ENCODE results near the gene KHSRP. TPM values are rescaled to one million over a fixed set of nuclear protein-coding genes. Genes with fewer than 3 reads are reported as not detected.
A peak's percentile ranks its signal among the peaks of the same experiment; 100 is the strongest.

The KHSRP gene
- total and polyA plus RNA-seq, 11 donors = 53.9 to 122 (median 89.3) TPM

DNA sequence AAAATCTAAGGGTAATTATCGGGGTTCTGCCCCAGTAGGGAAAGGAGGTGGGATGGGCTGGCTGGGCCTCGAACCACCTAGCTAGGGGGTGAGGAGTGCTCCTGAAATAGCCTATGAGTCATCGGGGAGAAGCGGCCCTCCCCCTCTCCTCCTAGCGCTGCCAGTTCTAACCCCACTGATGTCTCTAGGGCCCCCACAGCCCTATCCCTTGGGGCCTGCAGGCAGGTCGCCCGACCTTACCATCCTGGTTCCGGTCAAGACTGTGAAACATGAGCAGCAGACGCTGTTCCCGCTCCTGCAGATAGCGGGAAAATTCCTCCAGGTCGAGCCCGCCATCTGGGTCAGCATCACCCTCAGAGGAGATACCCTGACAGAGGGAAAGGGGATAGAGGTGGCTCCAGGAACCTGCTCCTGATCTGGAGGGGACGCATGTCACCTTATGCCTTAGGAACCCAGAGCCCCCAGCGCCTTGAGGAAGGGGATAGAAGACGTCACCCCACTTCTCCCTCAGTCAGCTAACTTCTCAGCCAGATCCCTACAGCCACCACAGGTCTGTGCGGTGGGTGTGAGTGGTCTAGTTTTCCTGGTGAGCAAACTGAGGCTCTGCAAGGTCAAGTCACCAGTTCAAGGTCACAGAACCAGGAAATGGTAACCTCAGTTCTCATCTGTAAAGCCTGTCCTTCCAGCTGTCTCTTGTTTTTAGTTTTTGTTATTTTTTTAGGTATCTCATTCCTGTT, 33.5 kb upstream of the KHSRP start:
- intact Hi-C loops (cut with DNase I) = no loop called here
- Histone ChIP-seq H3K27me3 (peaks cover 0 to 7% (median 0%) of the 10 kb centered on the region in 9 donors), H3K36me3 (peaks cover 3 to 29% (median 16%) of the 10 kb centered on the region in 9 donors), H3K4me1 (peaks cover 0 to 26% (median 8%) of the 10 kb centered on the region in 12 donors), H3K9me3 (peaks cover 0 to 21% (median 9%) of the 10 kb centered on the region in 12 donors), H3K27ac (peak overlapping the region in 2 of 12 donors; percentile 75 to 84), H3K4me3 (peak overlapping the region in 9 of 12 donors; percentile 69 to 89 (median 77))
- ATAC-seq = no peak
- DNase-seq = no peak
- 75 to 83% (median 79%) methylated on average over 15 to 17 of the region's 17 CpGs for WGBS, 4 donors
- TF ChIP-seq, protein P1, sequence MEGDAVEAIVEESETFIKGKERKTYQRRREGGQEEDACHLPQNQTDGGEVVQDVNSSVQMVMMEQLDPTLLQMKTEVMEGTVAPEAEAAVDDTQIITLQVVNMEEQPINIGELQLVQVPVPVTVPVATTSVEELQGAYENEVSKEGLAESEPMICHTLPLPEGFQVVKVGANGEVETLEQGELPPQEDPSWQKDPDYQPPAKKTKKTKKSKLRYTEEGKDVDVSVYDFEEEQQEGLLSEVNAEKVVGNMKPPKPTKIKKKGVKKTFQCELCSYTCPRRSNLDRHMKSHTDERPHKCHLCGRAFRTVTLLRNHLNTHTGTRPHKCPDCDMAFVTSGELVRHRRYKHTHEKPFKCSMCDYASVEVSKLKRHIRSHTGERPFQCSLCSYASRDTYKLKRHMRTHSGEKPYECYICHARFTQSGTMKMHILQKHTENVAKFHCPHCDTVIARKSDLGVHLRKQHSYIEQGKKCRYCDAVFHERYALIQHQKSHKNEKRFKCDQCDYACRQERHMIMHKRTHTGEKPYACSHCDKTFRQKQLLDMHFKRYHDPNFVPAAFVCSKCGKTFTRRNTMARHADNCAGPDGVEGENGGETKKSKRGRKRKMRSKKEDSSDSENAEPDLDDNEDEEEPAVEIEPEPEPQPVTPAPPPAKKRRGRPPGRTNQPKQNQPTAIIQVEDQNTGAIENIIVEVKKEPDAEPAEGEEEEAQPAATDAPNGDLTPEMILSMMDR (IDR thresholded peaks at IDR 0.05) = no peak
- no peak for TF ChIP-seq POLR2A (IDR thresholded peaks at IDR 0.05)

DNA sequence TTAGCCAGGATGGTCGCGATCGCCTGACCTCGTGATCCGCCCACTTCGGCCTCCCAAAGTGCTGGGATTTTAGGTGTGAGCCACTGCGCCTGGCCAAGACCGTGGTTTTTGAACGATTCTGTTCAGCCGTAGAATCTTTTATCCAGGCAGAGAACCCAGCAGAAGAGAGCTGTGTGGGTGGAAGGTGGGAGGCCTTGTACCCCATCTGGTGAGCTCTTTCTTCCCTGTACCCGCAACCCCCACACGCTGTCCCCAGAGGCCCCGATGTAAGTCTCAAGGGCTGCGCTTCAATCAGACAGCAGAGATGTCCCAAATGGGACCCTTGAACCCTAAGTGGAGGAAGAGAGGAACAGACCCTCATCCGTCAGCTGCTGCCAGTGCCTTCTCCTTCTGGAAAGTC, 31.3 kb upstream of the KHSRP start:
- ATAC-seq = no peak

DNA sequence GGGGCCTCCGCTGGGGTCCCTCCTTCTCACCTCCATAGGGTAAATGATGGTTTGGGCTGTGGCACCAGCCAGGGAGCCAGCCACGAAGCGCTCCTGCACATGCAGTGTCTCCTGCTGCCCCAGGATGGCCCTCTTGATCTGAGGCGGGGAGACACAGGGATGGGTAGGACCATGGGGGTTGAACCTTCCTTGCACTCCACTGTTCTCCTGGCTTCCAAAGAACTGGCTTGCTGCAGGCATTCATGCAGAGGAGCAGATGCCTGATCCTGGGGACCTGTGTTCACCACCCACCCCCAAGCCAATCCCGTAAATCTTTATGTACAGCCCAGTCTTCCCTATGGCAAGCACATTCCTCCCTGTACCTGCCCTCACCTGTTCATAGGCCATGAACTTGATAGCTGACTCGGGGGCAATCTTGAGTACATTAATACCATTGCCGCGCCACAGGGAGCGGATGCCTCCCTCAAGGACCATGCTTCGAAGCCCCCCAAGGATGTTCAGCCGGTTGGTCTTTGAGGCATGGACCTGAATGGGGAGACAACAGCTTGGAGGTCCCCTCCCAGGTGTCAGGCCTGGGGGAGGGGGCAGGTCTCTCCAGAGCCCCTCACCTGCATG, 29.4 kb upstream of the KHSRP start:
- no peak for ATAC-seq
- Histone ChIP-seq H3K4me1 (peaks cover 0 to 13% (median 4%) of the 10 kb centered on the region in 12 donors), H3K9me3 (peaks cover 0 to 21% (median 9%) of the 10 kb centered on the region in 12 donors), H3K4me3 (no peak overlapping the region), H3K36me3 (peaks cover 3 to 47% (median 36%) of the 10 kb centered on the region in 9 donors), H3K27me3 (no peaks in the 10 kb centered on the region), H3K27ac (no peak overlapping the region)
- TF ChIP-seq, protein P1 (IDR thresholded peaks at IDR 0.05) = no peak
- no peak for TF ChIP-seq POLR2A (IDR thresholded peaks at IDR 0.05)
- WGBS, 4 donors = 96 to 99% (median 98%) methylated on average over 10 to 11 of the region's 11 CpGs
- no peak for DNase-seq
- intact Hi-C loops (cut with DNase I) = no loop called here

More for the DNA sequence above, 31.3 kb upstream of the KHSRP start:
- peaks cover 0 to 26% (median 8%) of the 10 kb centered on the region in 12 donors for H3K4me1 ChIP-seq
- 88 to 99% (median 96%) methylated on average over 11 to 15 of the region's 15 CpGs for WGBS, 4 donors
- DNase-seq = no peak
- intact Hi-C loops (cut with DNase I) = no loop called here
- H3K27me3 ChIP-seq = peaks cover 0 to 3% (median 0%) of the 10 kb centered on the region in 9 donors
- H3K4me3 ChIP-seq = no peak overlapping the region
- H3K27ac ChIP-seq = no peak overlapping the region
- H3K36me3 ChIP-seq = peaks cover 3 to 41% (median 36%) of the 10 kb centered on the region in 9 donors
- TF ChIP-seq, protein P1 (IDR thresholded peaks at IDR 0.05) = no peak
- no peak for TF ChIP-seq POLR2A (IDR thresholded peaks at IDR 0.05)
- H3K9me3 ChIP-seq = peaks cover 0 to 21% (median 9%) of the 10 kb centered on the region in 12 donors

- no peak overlapping the region for H3K4me3 ChIP-seq
- peaks cover 0 to 2% (median 0%) of the 10 kb centered on the region in 12 donors for H3K4me1 ChIP-seq
- WGBS, 4 donors = 95 to 99% (median 97%) methylated on average over 2 of the region's 2 CpGs
- H3K27ac ChIP-seq = no peak overlapping the region
- no peak for TF ChIP-seq POLR2A (IDR thresholded peaks at IDR 0.05)
- TF ChIP-seq, protein P1 (IDR thresholded peaks at IDR 0.05) = no peak
- no peak for DNase-seq
- H3K9me3 ChIP-seq = peaks cover 0 to 21% (median 9%) of the 10 kb centered on the region in 12 donors
- intact Hi-C loops (cut with DNase I) = no loop called here
- no peaks in the 10 kb centered on the region for H3K27me3 ChIP-seq
- H3K36me3 ChIP-seq = peaks cover 3 to 47% (median 36%) of the 10 kb centered on the region in 9 donors
- no peak for ATAC-seq
Measured at GRCh38 chr19:6452899-6453298, 28.3 kb upstream of the KHSRP start.
